ENCODE results near the gene AMELX. TPM values are rescaled to one million over a fixed set of nuclear protein-coding genes. Genes with fewer than 3 reads are reported as not detected.

Gene AMELX
- total RNA-seq, 2 donors from 2014 or later: not detected

Small RNAs within 50 kb of the gene (microRNA-seq; reads per million reads assigned to microRNA genes)
- gene MIR548AX (ENCODE audit: borderline microRNAs expressed in 2 of 2): 4.2 to 5.5 reads per million in 2 donors

Other genes starting within 250 kb of the AMELX start
- gene HCCS, start 182.1 kb upstream of the AMELX start, total RNA-seq: 10 to 100 TPM; 14.5 to 17.7 TPM